HuH-7.5 (cell line): ENCODE measurements around the gene NAT14.
"Not testable (repeated sequence)": the region's sequence is repeated elsewhere in the genome, so short reads cannot be mapped to it uniquely, and the experiment has no call there.

Experiments used
- DNase-seq: peaks from one replicate; pipeline ENCODE4 v3.0.0; 2011; ENCODE audit warnings: low spot score

The NAT14 gene

GRCh38 chr19:55503157-55503501 lies 18.1 kb downstream of the NAT14 start:
- DNase-seq = no peak

GRCh38 chr19:55503502-55504251 lies 18.7 kb downstream of the NAT14 start:
- peak; percentile 94 for DNase-seq

GRCh38 chr19:55504252-55504603 lies 19.2 kb downstream of the NAT14 start:
- DNase-seq = no peak

GRCh38 chr19:55504981-55505380 lies 20.0 kb downstream of the NAT14 start:
- no peak for DNase-seq

- DNase-seq = no peak
These were observed 23.1 kb downstream of the NAT14 start for GRCh38 chr19:55508120-55508519.

GRCh38 chr19:55516878-55517620 lies 32.1 kb downstream of the NAT14 start:
- peak; percentile 99 for DNase-seq

GRCh38 chr19:55519451-55520311 lies 34.7 kb downstream of the NAT14 start:
- DNase-seq = no peak

- DNase-seq = no peak
These were observed 35.8 kb downstream of the NAT14 start for GRCh38 chr19:55520691-55521292.

GRCh38 chr19:55525289-55526101 lies 40.5 kb downstream of the NAT14 start:
- no peak for DNase-seq

- DNase-seq = no peak
These were observed 41.5 kb downstream of the NAT14 start for GRCh38 chr19:55526216-55527196.

- no peak for DNase-seq
These were observed 42.4 kb downstream of the NAT14 start for GRCh38 chr19:55527197-55528029.

GRCh38 chr19:55528030-55528803 lies 43.2 kb downstream of the NAT14 start:
- no peak for DNase-seq

GRCh38 chr19:55529636-55530234 lies 44.7 kb downstream of the NAT14 start:
- no peak for DNase-seq

GRCh38 chr19:55530996-55531395 lies 46.0 kb downstream of the NAT14 start:
- no peak for DNase-seq

GRCh38 chr19:55534280-55534679 lies 49.3 kb downstream of the NAT14 start:
- not testable (repeated sequence) for DNase-seq

- no peak for DNase-seq
These were observed 50.4 kb downstream of the NAT14 start for GRCh38 chr19:55535173-55535964.

- no peak for DNase-seq
These were observed 51.0 kb downstream of the NAT14 start for GRCh38 chr19:55535965-55536350.
